Suprapubic skin (tissue), 4 donors: Measurements from ENCODE around the gene DUSP7. TPM values are rescaled to one million over a fixed set of nuclear protein-coding genes. Genes with fewer than 3 reads are reported as not detected.

Source experiments
- DNase-seq, 2 donors: peaks; one replicate each; pipeline ENCODE4 v3.0.0-alpha.2; 2019; ENCODE audit warnings: low spot score in 2 of 2
- H3K27ac ChIP-seq: fragments of 200-600 bp; sonication (generic); one replicate; pipeline ENCODE4 v1.5.1; 2019
- H3K27me3 ChIP-seq: fragments of 200-600 bp; sonication (generic); one replicate; pipeline ENCODE4 v1.5.1; 2019
- H3K36me3 ChIP-seq: fragments of 200-600 bp; sonication (generic); one replicate; pipeline ENCODE4 v1.5.1; 2019
- H3K4me1 ChIP-seq: fragments of 200-600 bp; sonication (generic); one replicate; pipeline ENCODE4 v1.5.1; 2019
- H3K4me3 ChIP-seq: fragments of 200-600 bp; sonication (generic); one replicate; pipeline ENCODE4 v1.5.1; 2019; ENCODE audit warnings: mild to moderate bottlenecking
- H3K9me3 ChIP-seq: fragments of 200-600 bp; sonication (generic); one replicate; pipeline ENCODE4 v1.5.1; 2019
- EP300 ChIP-seq: sonication (generic); formaldehyde crosslinking; IDR thresholded peaks from one replicate; pipeline ENCODE4 v1.6.1; 2017; ENCODE audit warnings: antibody characterized with exemption
- POLR2A ChIP-seq, 2 donors: fragments of 450-650 bp; IDR thresholded peaks; one replicate each; pipeline ENCODE4 v1.6.1; 2017; ENCODE audit warnings: antibody characterized with exemption in 2 of 2, mild to moderate bottlenecking in 2 of 2, moderate library complexity in 2 of 2
- POLR2AphosphoS5 ChIP-seq, 3 donors: sonication (generic); formaldehyde crosslinking; IDR thresholded peaks; one replicate each; pipeline ENCODE4 v1.6.1; 2017; ENCODE audit warnings: antibody characterized with exemption in 3 of 3
- WGBS: methylation state at CpG from one replicate; pipeline ENCODE4 v1.1.5; 2018; 5-methylcytosine and 5-hydroxymethylcytosine counted together
- total RNA-seq, 4 donors: library from RNA; depleted of rRNA; stranded (reverse); fragments of >200 nt; gene quantifications; one replicate each; pipeline ENCODE4 v1.1.0, GENCODE V29; 2016
- TF ChIP-seq, protein P1 (sequence below), 2 donors: fragments of 200-600 bp in 1 of 2; fragments of 450-650 bp in 1 of 2; sonication (generic) in 1 of 2; IDR thresholded peaks; one replicate each; pipeline ENCODE4 v1.5.1; 2016 to 2019; ENCODE audit warnings: antibody characterized with exemption in 2 of 2, mild to moderate bottlenecking in 1 of 2, moderate library complexity in 1 of 2

The DUSP7 gene
- total RNA-seq, 4 donors from 2014 or later = 91.1 to 190 (median 146) TPM

GRCh38 chr3:52029053-52029452 lies 27.3 kb downstream of the DUSP7 start:
- TF ChIP-seq POLR2A (IDR thresholded peaks at IDR 0.05) = no peak
- TF ChIP-seq, protein P1, sequence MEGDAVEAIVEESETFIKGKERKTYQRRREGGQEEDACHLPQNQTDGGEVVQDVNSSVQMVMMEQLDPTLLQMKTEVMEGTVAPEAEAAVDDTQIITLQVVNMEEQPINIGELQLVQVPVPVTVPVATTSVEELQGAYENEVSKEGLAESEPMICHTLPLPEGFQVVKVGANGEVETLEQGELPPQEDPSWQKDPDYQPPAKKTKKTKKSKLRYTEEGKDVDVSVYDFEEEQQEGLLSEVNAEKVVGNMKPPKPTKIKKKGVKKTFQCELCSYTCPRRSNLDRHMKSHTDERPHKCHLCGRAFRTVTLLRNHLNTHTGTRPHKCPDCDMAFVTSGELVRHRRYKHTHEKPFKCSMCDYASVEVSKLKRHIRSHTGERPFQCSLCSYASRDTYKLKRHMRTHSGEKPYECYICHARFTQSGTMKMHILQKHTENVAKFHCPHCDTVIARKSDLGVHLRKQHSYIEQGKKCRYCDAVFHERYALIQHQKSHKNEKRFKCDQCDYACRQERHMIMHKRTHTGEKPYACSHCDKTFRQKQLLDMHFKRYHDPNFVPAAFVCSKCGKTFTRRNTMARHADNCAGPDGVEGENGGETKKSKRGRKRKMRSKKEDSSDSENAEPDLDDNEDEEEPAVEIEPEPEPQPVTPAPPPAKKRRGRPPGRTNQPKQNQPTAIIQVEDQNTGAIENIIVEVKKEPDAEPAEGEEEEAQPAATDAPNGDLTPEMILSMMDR (IDR thresholded peaks at IDR 0.05) = no peak
- no peak for TF ChIP-seq POLR2AphosphoS5 (IDR thresholded peaks at IDR 0.05)
- TF ChIP-seq EP300 = no peak
- H3K4me1 ChIP-seq = peaks cover 32% of the 10 kb centered on the region
- H3K9me3 ChIP-seq = no peaks in the 10 kb centered on the region
- no peaks in the 10 kb centered on the region for H3K27me3 ChIP-seq
- WGBS = no CpG with 5 or more reads among the region's 9 CpGs
- H3K4me3 ChIP-seq = no peak overlapping the region
- no peak for DNase-seq
- no peak overlapping the region for H3K27ac ChIP-seq
- no peaks in the 10 kb centered on the region for H3K36me3 ChIP-seq

DNA sequence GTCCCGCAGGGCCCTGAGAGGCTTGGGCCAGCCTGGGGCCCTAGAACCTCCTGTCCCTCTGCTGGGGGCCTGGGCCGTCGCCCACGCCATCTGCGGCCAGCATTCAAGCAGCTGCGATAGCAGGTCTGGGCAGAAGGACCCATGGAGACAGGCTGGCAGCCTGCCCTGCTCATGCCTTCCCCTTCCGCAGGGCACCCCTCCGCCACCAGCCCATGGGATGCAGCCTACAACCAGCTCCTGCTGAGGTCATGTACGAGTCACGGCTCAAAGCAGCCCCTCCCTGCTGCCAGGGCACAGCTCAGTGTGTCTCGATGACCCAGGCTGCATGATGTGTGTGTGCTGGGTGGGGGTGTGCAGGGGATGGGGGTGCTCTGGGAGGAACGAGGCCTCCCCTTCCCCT lies 27.8 kb downstream of the DUSP7 start:
- TF ChIP-seq, protein P1 (IDR thresholded peaks at IDR 0.05) = no peak
- TF ChIP-seq POLR2A (IDR thresholded peaks at IDR 0.05) (no peak), POLR2AphosphoS5 (IDR thresholded peaks at IDR 0.05) (no peak), EP300 (no peak)
- Histone ChIP-seq H3K9me3 (no peaks in the 10 kb centered on the region), H3K4me3 (no peak overlapping the region), H3K27me3 (no peaks in the 10 kb centered on the region), H3K4me1 (peaks cover 32% of the 10 kb centered on the region), H3K36me3 (no peaks in the 10 kb centered on the region), H3K27ac (no peak overlapping the region)
- no peak for DNase-seq
- WGBS = 90% methylated on average over 4 of the region's 12 CpGs

DNA sequence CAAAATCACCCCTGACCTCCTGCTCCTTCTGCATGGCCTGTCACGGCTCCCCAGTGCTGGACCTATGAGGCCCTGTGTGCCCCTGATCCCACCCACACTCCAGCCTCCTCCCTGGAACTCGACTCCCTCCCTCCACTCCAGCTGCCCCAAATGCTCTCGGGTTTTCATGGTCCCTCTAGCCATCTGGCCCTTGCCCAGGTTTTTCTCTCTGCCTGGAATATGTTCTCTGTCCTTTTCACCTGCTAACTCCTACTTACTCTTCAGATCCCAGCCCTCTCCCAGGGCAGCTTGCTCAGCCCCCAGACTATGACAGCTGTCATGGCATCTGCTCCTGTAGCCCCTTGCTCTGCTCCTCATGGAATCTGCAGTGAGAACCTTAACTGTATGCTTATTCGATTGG lies 30.3 kb downstream of the DUSP7 start:
- H3K4me3 ChIP-seq = no peak overlapping the region
- no peaks in the 10 kb centered on the region for H3K9me3 ChIP-seq
- 69% methylated on average over 4 of the region's 4 CpGs for WGBS
- TF ChIP-seq EP300 (no peak), POLR2A (IDR thresholded peaks at IDR 0.05) (no peak), POLR2AphosphoS5 (IDR thresholded peaks at IDR 0.05) (no peak)
- TF ChIP-seq, protein P1 (IDR thresholded peaks at IDR 0.05) = no peak
- H3K27me3 ChIP-seq = no peaks in the 10 kb centered on the region
- H3K4me1 ChIP-seq = peaks cover 22% of the 10 kb centered on the region
- no peak for DNase-seq
- no peaks in the 10 kb centered on the region for H3K36me3 ChIP-seq
- no peak overlapping the region for H3K27ac ChIP-seq

- 91% methylated on average over 4 of the region's 7 CpGs for WGBS
- DNase-seq = no peak
- no peak overlapping the region for H3K4me3 ChIP-seq
- H3K4me1 ChIP-seq = peaks cover 17% of the 10 kb centered on the region
- no peak overlapping the region for H3K27ac ChIP-seq
- H3K27me3 ChIP-seq = no peaks in the 10 kb centered on the region
- no peaks in the 10 kb centered on the region for H3K9me3 ChIP-seq
- TF ChIP-seq POLR2AphosphoS5 (IDR thresholded peaks at IDR 0.05) (no peak), EP300 (no peak), POLR2A (IDR thresholded peaks at IDR 0.05) (no peak)
- TF ChIP-seq, protein P1 (IDR thresholded peaks at IDR 0.05) = no peak
- no peaks in the 10 kb centered on the region for H3K36me3 ChIP-seq
Measured at GRCh38 chr3:52025453-52025852, 30.9 kb downstream of the DUSP7 start.

- Histone ChIP-seq H3K27ac (no peak overlapping the region), H3K9me3 (no peaks in the 10 kb centered on the region), H3K4me1 (peaks cover 11% of the 10 kb centered on the region), H3K27me3 (no peaks in the 10 kb centered on the region), H3K4me3 (no peak overlapping the region), H3K36me3 (no peaks in the 10 kb centered on the region)
- no peak for DNase-seq
- TF ChIP-seq, protein P1 (IDR thresholded peaks at IDR 0.05) = no peak
- TF ChIP-seq POLR2A (IDR thresholded peaks at IDR 0.05) (no peak), EP300 (no peak), POLR2AphosphoS5 (IDR thresholded peaks at IDR 0.05) (no peak)
- 78% methylated on average over 6 of the region's 6 CpGs for WGBS
Measured at GRCh38 chr3:52024765-52025452, 31.5 kb downstream of the DUSP7 start.
